ENCODE data around the gene CHRM4. TPM values are rescaled to one million over a fixed set of nuclear protein-coding genes. Genes with fewer than 3 reads are reported as not detected.

The CHRM4 gene
- total RNA-seq, 5 donors from 2014 or later (not counting 1 experiment from before 2014, with no cell fraction given), result 0.18 to 3.9 (median 1.5) TPM; not detected in 1

DNA sequence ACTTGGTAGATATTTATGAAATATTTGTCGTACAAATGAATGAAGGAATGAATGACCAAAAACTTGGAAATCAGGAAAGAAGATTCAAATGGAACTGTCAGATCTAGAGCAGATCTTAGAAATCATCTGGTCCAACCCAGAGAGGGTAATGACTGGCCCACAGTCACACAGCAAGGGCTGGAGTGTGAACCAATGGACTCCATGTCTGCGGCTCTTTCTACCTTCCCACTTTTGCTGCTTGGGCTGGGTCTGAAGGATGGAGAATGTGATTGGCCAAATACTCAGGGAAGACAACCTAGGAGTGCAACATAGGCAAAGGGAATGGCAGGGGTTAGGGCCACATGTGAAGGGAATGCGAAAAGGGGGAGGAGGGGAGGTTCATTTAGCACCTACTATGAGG lies 50.1 kb downstream of the CHRM4 start:
- ATAC-seq (replicated peaks in 1 of 4), result no peak
- Mint-ChIP-seq H3K4me1 (peaks cover 85 to 94% (median 89%) of the 10 kb centered on the region in 3 donors), H3K36me3 (no peaks in the 10 kb centered on the region), H3K27me3 (no peaks in the 10 kb centered on the region), H3K4me3 (peak overlapping the region in 1 of 3 donors; percentile 63), H3K9me3 (no peaks in the 10 kb centered on the region), H3K27ac (peak overlapping the region; percentile 88)
- H3K4me3 ChIP-seq (ENCODE audit: control insufficient read depth in 1 of 2, extremely low read depth in 1 of 2, low read length in 1 of 2), result peak overlapping the region in 1 of 2 donors; percentile 58
- H3K27ac ChIP-seq (ENCODE audit: low read length), result no peak overlapping the region
- ChIA-PET POLR2A (interaction anchor here in 1 of 2 donors (0.6 kb wide), 1 partner anchor 482 kb away, joined by 8 read pairs; no protein-coding TSS in a partner anchor), CTCF (no interaction called here)
- H3K9me3 ChIP-seq, result no peaks in the 10 kb centered on the region
- DNase-seq, result no peak
- H3K4me1 ChIP-seq (ENCODE audit: control insufficient read depth in 1 of 2, extremely low read depth in 1 of 2, insufficient read depth in 2 of 2, low read length in 2 of 2), result peaks cover 72 to 79% of the 10 kb centered on the region in 2 experiments
- H3K36me3 ChIP-seq (ENCODE audit: control insufficient read depth in 2 of 2, extremely low read depth in 1 of 2, insufficient read depth in 1 of 2, low read length in 1 of 2), result peaks cover 0 to 4% of the 10 kb centered on the region in 2 donors
- 85% methylated on average over 2 of the region's 3 CpGs for WGBS (ENCODE audit: insufficient coverage)
- H3K27me3 ChIP-seq (replicated peaks in 1 of 2; ENCODE audit: control insufficient read depth in 2 of 2, extremely low read depth in 1 of 2, insufficient read depth in 2 of 2, low read length in 1 of 2), result peaks cover 0 to 13% of the 10 kb centered on the region in 2 experiments

DNA sequence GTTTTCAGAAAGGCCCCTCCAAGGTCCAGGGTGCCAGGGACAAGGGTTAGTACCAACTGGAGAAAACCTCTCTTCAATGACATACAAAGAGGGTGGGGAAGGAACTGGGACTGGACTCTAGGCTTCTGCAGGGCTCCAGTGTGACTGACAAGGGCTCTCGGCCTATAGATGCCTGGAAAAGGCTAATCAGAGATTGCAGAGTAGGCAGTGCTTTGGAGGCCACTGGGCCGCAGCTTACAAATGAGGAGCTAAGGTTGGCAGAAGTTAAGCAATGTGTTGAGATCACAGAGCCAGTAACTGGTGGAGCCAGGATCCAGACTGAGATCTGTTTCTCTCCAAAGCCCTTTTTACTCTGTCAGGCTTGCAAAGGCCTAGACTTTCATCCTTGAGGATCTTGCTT lies 51.8 kb downstream of the CHRM4 start:
- Histone ChIP-seq H3K4me1 (ENCODE audit: control insufficient read depth in 1 of 2, extremely low read depth in 1 of 2, insufficient read depth in 2 of 2, low read length in 2 of 2) (peaks cover 67 to 79% of the 10 kb centered on the region in 2 experiments), H3K27ac (ENCODE audit: low read length) (no peak overlapping the region), H3K36me3 (ENCODE audit: control insufficient read depth in 2 of 2, extremely low read depth in 1 of 2, insufficient read depth in 1 of 2, low read length in 1 of 2) (peaks cover 0 to 4% of the 10 kb centered on the region in 2 donors), H3K4me3 (ENCODE audit: control insufficient read depth in 1 of 2, extremely low read depth in 1 of 2, low read length in 1 of 2) (no peak overlapping the region), H3K27me3 (replicated peaks in 1 of 2; ENCODE audit: control insufficient read depth in 2 of 2, extremely low read depth in 1 of 2, insufficient read depth in 2 of 2, low read length in 1 of 2) (peaks cover 0 to 26% of the 10 kb centered on the region in 2 experiments), H3K9me3 (no peaks in the 10 kb centered on the region)
- POLR2A ChIA-PET, result interaction anchor here in 1 of 2 donors (1.2 kb wide), 1 partner anchor 9 kb away, joined by 3 read pairs; no protein-coding TSS in a partner anchor
- no peaks in the 10 kb centered on the region for H3K27me3 Mint-ChIP-seq
- CTCF ChIA-PET, result no interaction called here
- no peaks in the 10 kb centered on the region for H3K36me3 Mint-ChIP-seq
- DNase-seq (no peak), ATAC-seq (replicated peaks in 1 of 4) (no peak)
- 95% methylated on average over 2 of the region's 2 CpGs for WGBS (ENCODE audit: insufficient coverage)
- no peaks in the 10 kb centered on the region for H3K9me3 Mint-ChIP-seq
- H3K4me3 Mint-ChIP-seq, result no peak overlapping the region
- H3K4me1 Mint-ChIP-seq, result peaks cover 79 to 93% (median 86%) of the 10 kb centered on the region in 3 donors
- H3K27ac Mint-ChIP-seq, result peak overlapping the region; percentile 71 to 88

DNA sequence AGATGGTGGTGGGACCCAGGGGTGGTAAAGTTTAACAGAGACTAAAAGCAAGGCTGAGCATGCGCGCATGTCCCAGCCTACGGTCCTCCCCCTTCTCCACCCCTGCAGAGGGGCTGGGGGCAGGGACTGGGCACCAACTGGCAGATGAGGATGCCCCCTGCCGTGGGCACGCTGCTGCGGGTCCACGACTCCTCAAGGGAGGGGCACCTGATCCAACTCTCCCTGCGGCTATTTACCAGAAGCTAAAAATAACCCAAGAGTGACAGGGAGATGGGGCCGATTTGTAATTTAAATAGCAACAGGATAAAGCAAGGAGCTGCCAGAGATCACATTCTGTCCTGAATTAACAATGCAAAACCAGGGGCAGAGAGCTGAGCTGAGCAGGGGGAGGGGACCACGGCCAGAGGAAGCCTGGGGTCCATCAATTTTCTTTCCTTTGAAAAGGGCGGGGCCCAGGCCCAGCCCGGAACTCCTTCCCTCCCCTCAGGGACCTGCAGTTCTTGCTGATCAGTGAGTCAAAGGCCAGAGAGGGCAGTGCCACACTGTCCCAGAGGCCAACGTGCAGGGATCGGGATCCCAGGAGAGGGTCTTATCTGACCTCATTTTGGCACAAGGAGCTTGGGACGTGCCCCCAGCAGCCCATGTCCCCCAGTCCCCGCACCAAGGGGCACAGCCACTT lies 52.4 kb downstream of the CHRM4 start:
- Histone ChIP-seq H3K4me3 (ENCODE audit: control insufficient read depth in 1 of 2, extremely low read depth in 1 of 2, low read length in 1 of 2) (no peak overlapping the region), H3K27ac (ENCODE audit: low read length) (no peak overlapping the region), H3K9me3 (no peaks in the 10 kb centered on the region), H3K4me1 (ENCODE audit: control insufficient read depth in 1 of 2, extremely low read depth in 1 of 2, insufficient read depth in 2 of 2, low read length in 2 of 2) (peaks cover 68 to 80% of the 10 kb centered on the region in 2 experiments), H3K36me3 (ENCODE audit: control insufficient read depth in 2 of 2, extremely low read depth in 1 of 2, insufficient read depth in 1 of 2, low read length in 1 of 2) (peaks cover 0 to 4% of the 10 kb centered on the region in 2 donors), H3K27me3 (replicated peaks in 1 of 2; ENCODE audit: control insufficient read depth in 2 of 2, extremely low read depth in 1 of 2, insufficient read depth in 2 of 2, low read length in 1 of 2) (peaks cover 0 to 33% of the 10 kb centered on the region in 2 experiments)
- ChIA-PET POLR2A (interaction anchor here in 1 of 2 donors (0.8 kb wide), 1 partner anchor 10 kb away, joined by 4 read pairs; no protein-coding TSS in a partner anchor), CTCF (interaction anchor here in 1 of 2 donors (0.7 kb wide), 1 partner anchor 390 kb away, joined by 4 read pairs; no protein-coding TSS in a partner anchor)
- no peaks in the 10 kb centered on the region for H3K9me3 Mint-ChIP-seq
- DNase-seq (no peak), ATAC-seq (replicated peaks in 1 of 4) (no peak)
- no peaks in the 10 kb centered on the region for H3K27me3 Mint-ChIP-seq
- H3K27ac Mint-ChIP-seq, result peak overlapping the region; percentile 88 to 89
- H3K36me3 Mint-ChIP-seq, result no peaks in the 10 kb centered on the region
- H3K4me3 Mint-ChIP-seq, result peak overlapping the region in 1 of 3 donors; percentile 70
- H3K4me1 Mint-ChIP-seq, result peaks cover 79 to 93% (median 86%) of the 10 kb centered on the region in 3 donors
- 88% methylated on average over 7 of the region's 16 CpGs for whole genome bisulfite sequencing (ENCODE audit: insufficient coverage)

DNA sequence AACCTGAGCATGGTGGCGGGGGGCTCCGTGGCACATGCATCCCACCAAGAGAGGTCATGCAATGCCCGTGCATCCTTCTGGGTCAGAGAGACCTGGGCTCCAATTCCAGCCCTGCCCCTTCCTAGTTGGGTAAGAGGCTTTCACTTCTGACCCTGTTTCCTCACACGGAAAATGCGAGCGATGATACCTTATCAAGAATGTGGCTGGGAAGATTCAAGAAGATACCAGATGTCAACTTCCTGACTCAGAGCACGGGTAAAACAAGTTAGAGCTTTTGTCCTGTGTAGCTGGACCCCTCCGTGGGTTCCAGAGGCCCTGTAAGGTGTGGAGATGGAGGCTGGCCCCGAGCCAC lies 53.0 kb downstream of the CHRM4 start:
- Mint-ChIP-seq H3K9me3 (no peaks in the 10 kb centered on the region), H3K36me3 (no peaks in the 10 kb centered on the region), H3K27ac (peak overlapping the region; percentile 88 to 89), H3K4me1 (peaks cover 78 to 90% (median 86%) of the 10 kb centered on the region in 3 donors), H3K4me3 (peak overlapping the region in 2 of 3 donors; percentile 21 to 70), H3K27me3 (no peaks in the 10 kb centered on the region)
- CTCF ChIA-PET, result interaction anchor here in 1 of 2 donors (0.7 kb wide), 1 partner anchor 391 kb away, joined by 4 read pairs; no protein-coding TSS in a partner anchor
- Histone ChIP-seq H3K4me3 (ENCODE audit: control insufficient read depth in 1 of 2, extremely low read depth in 1 of 2, low read length in 1 of 2) (no peak overlapping the region), H3K27ac (ENCODE audit: low read length) (no peak overlapping the region), H3K36me3 (ENCODE audit: control insufficient read depth in 2 of 2, extremely low read depth in 1 of 2, insufficient read depth in 1 of 2, low read length in 1 of 2) (peaks cover 0 to 4% of the 10 kb centered on the region in 2 donors), H3K4me1 (ENCODE audit: control insufficient read depth in 1 of 2, extremely low read depth in 1 of 2, insufficient read depth in 2 of 2, low read length in 2 of 2) (peaks cover 64 to 80% of the 10 kb centered on the region in 2 experiments), H3K9me3 (no peaks in the 10 kb centered on the region), H3K27me3 (replicated peaks in 1 of 2; ENCODE audit: control insufficient read depth in 2 of 2, extremely low read depth in 1 of 2, insufficient read depth in 2 of 2, low read length in 1 of 2) (peaks cover 0 to 38% of the 10 kb centered on the region in 2 experiments)
- WGBS (ENCODE audit: insufficient coverage), result 63% methylated on average over 6 of the region's 9 CpGs
- ATAC-seq (replicated peaks in 1 of 4) (no peak), DNase-seq (no peak)
- POLR2A ChIA-PET, result interaction anchor here in 1 of 2 donors (0.8 kb wide), 1 partner anchor 10 kb away, joined by 4 read pairs; no protein-coding TSS in a partner anchor

DNA sequence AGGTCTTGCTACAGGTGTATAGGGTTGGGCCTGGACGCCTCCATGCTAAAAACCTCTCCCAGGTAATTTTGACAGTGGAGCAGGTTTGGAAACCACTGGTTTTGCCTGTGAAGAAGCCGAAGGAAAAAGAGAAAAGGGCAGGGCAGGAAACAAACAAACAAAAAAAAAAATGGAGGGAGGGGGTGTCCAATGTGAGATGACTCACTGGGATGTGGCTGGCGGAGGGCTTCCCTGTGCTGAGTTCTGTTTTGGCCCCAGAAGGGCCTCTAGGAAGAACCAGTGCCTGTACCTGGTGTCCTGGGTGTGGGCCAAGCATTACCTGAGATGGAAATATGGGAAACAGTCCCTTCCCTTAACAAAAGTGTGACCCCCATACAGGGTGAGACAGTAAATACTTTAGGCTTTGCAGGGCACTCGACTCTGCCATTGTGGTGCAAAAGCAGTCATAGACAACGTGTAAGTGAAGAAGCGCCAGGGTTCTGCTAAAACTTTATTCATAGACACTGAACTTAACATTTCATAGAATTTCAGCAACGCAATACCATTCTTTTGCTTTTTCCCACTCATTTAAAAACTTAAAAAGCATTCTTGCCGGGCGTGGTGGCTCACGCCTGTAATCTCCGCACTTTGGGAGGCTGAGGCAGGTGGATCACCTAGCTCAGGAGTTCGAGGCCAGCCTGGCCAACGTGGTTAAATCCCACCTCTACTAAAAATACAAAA lies 53.8 kb downstream of the CHRM4 start:
- peaks cover 0 to 4% of the 10 kb centered on the region in 2 donors for H3K36me3 ChIP-seq (ENCODE audit: control insufficient read depth in 2 of 2, extremely low read depth in 1 of 2, insufficient read depth in 1 of 2, low read length in 1 of 2)
- Mint-ChIP-seq H3K27ac (peak overlapping the region; percentile 36 to 71), H3K36me3 (no peaks in the 10 kb centered on the region), H3K4me1 (peaks cover 72 to 82% (median 81%) of the 10 kb centered on the region in 3 donors), H3K4me3 (peak overlapping the region in 1 of 3 donors; percentile 70), H3K27me3 (no peaks in the 10 kb centered on the region), H3K9me3 (no peaks in the 10 kb centered on the region)
- no peak for ATAC-seq (replicated peaks in 1 of 4)
- H3K4me1 ChIP-seq (ENCODE audit: control insufficient read depth in 1 of 2, extremely low read depth in 1 of 2, insufficient read depth in 2 of 2, low read length in 2 of 2), result peaks cover 57 to 80% of the 10 kb centered on the region in 2 experiments
- ChIA-PET CTCF (no interaction called here), POLR2A (no interaction called here)
- no peak for DNase-seq
- H3K27ac ChIP-seq (ENCODE audit: low read length), result no peak overlapping the region
- peaks cover 0 to 42% of the 10 kb centered on the region in 2 experiments for H3K27me3 ChIP-seq (replicated peaks in 1 of 2; ENCODE audit: control insufficient read depth in 2 of 2, extremely low read depth in 1 of 2, insufficient read depth in 2 of 2, low read length in 1 of 2)
- WGBS (ENCODE audit: insufficient coverage), result 94% methylated on average over 10 of the region's 13 CpGs
- no peaks in the 10 kb centered on the region for H3K9me3 ChIP-seq
- peak overlapping the region in 1 of 2 donors; percentile 7 for H3K4me3 ChIP-seq (ENCODE audit: control insufficient read depth in 1 of 2, extremely low read depth in 1 of 2, low read length in 1 of 2)

DNA sequence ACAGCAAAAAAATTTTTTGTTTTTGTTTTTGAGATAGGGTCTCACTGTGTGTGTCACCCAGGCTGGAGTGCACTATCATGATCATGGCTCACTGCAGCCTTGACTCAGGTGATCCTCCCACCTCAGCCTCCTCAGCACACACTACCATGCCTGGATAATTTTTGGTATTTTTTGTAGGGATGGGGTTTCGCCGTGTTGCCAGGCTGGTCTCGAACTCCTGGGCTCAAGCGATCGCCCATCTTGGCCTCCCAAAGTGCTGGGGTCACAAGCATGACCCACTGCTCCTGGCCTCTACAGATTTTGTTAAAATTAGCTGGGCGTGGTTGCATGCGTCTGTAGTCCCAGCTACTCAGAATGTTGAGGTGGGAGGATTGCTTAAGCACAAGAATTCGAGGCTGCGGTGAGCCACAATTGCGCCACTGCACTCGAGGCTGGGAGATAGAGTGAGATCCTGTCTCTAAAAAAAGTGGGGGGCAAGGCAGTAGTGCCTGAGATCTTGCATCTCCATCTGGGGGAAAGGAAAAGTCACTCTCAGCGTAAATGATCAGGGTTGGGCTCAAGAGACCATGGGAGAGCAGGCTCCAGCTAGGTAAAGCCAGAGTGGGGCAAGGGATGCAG lies 54.9 kb downstream of the CHRM4 start:
- ChIA-PET POLR2A (no interaction called here), CTCF (no interaction called here)
- Histone ChIP-seq H3K27me3 (replicated peaks in 1 of 2; ENCODE audit: control insufficient read depth in 2 of 2, extremely low read depth in 1 of 2, insufficient read depth in 2 of 2, low read length in 1 of 2) (peaks cover 0 to 51% of the 10 kb centered on the region in 2 experiments), H3K36me3 (ENCODE audit: control insufficient read depth in 2 of 2, extremely low read depth in 1 of 2, insufficient read depth in 1 of 2, low read length in 1 of 2) (peaks cover 0 to 4% of the 10 kb centered on the region in 2 donors), H3K4me3 (ENCODE audit: control insufficient read depth in 1 of 2, extremely low read depth in 1 of 2, low read length in 1 of 2) (peak overlapping the region in 1 of 2 donors; percentile 25), H3K27ac (ENCODE audit: low read length) (no peak overlapping the region), H3K4me1 (ENCODE audit: control insufficient read depth in 1 of 2, extremely low read depth in 1 of 2, insufficient read depth in 2 of 2, low read length in 2 of 2) (peaks cover 55 to 78% of the 10 kb centered on the region in 2 experiments), H3K9me3 (no peaks in the 10 kb centered on the region)
- Mint-ChIP-seq H3K4me1 (peaks cover 69 to 79% (median 78%) of the 10 kb centered on the region in 3 donors), H3K4me3 (peak overlapping the region in 2 of 3 donors; percentile 9 to 78), H3K27ac (peak overlapping the region; percentile 71 to 79), H3K36me3 (no peaks in the 10 kb centered on the region), H3K27me3 (peaks cover 0 to 3% of the 10 kb centered on the region in 2 donors), H3K9me3 (no peaks in the 10 kb centered on the region)
- peak in 2 of 35 experiments; percentile 43 to 52 for DNase-seq
- peak in 1 of 4 experiments; percentile 15 for ATAC-seq (replicated peaks in 1 of 4)
- 80% methylated on average over 10 of the region's 12 CpGs for WGBS (ENCODE audit: insufficient coverage)

Data from T-cell (primary cell).